Heart left ventricle (tissue), 13 donors: ENCODE data around the gene GBX2.

Source experiments
- POLR2A ChIP-seq, 2 donors: fragments of 450-650 bp; IDR thresholded peaks; one replicate each; pipeline ENCODE4 v1.6.1; 2017; ENCODE audit warnings: antibody characterized with exemption in 2 of 2, mild to moderate bottlenecking in 2 of 2, moderate library complexity in 2 of 2
- TF ChIP-seq, protein P1 (sequence below), 12 donors: fragments of 200-600 bp; sonication (generic) in 4 of 12; IDR thresholded peaks; one replicate each; pipeline versions ENCODE4 v1.5.0 to v1.8.0; 2018 to 2022; ENCODE audit warnings: antibody characterized with exemption in 12 of 12, mild to moderate bottlenecking in 5 of 12
- donor health status: ischemic (EF 13 %, LVEDD 7.1; RV severe dilation, severe dysfunction).
- donor health status: DM: no; HTN: yes; CAD: no.
- donor health status: DM: no; HTN: no; CAD: no.
- donor health status: ischemic (EF 25% LVEDD 6.9; RV normal size, moderate dysfunction).
- donor health status: ischemic (EF 25% LVEDD 5.7; RV mildly dilated, moderate dysfunction).
- donor health status: ischemic (EF 35%, LVEDD 5.7; RV mildly dilated, moderate dysfunction).
- donor health status: nonischemic (EF 11% LVEDD 7.7; RV severe dilation, severe dysfunction).
- donor health status: DM: yes; HTN: yes; CAD: no.
- donor health status: PGD.
- donor health status: ischemic (EF 29% LVEDD 5.4; RV normal size, mild dysfunction).
- donor health status: nonischemic (EF 23%, LVEDD 6.1; RV moderate dilation, normal function).

DNA sequence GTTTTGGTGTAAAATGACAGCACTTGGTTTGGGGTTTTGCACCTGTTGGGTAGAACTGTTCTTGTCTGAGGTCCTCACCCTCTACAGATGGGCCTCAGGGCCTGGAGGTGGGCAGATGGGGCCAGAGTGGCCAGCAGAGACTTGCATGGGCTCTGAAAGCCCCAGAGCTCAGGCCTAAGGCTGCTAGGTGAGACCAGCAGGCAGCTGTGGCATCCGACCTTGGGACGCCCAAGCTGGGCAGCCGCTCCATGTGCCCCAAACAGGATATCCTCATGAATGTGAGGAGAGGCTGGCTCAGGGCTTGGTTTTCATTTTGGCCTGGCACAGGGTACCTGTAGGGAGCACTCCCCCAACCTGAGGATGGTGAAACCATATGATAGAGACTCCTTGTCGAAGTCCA is 38.3 kb downstream of the GBX2 start:
- TF ChIP-seq, protein P1, sequence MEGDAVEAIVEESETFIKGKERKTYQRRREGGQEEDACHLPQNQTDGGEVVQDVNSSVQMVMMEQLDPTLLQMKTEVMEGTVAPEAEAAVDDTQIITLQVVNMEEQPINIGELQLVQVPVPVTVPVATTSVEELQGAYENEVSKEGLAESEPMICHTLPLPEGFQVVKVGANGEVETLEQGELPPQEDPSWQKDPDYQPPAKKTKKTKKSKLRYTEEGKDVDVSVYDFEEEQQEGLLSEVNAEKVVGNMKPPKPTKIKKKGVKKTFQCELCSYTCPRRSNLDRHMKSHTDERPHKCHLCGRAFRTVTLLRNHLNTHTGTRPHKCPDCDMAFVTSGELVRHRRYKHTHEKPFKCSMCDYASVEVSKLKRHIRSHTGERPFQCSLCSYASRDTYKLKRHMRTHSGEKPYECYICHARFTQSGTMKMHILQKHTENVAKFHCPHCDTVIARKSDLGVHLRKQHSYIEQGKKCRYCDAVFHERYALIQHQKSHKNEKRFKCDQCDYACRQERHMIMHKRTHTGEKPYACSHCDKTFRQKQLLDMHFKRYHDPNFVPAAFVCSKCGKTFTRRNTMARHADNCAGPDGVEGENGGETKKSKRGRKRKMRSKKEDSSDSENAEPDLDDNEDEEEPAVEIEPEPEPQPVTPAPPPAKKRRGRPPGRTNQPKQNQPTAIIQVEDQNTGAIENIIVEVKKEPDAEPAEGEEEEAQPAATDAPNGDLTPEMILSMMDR (IDR thresholded peaks at IDR 0.05), result no peak
- TF ChIP-seq POLR2A (IDR thresholded peaks at IDR 0.05), result no peak
